Endothelial cell of umbilical vein (primary cell): ENCODE data around the gene GNB1L. TPM values are rescaled to one million over a fixed set of nuclear protein-coding genes. Genes with fewer than 3 reads are reported as not detected.

ENCODE experiments used
- BruUV-seq: library from RNA; stranded (reverse); fragments of 400-500 nt; replicated peaks from 2 replicates; lab custom pipeline; 2021; lab: Mats Ljungman, UMichigan
- CTCF ChIA-PET: fragments of 300-600, 350-600 bp; sonication (Branson Sonifier 250); formaldehyde crosslinking; loops from one replicate; lab custom pipeline; 2021; ENCODE audit warnings: antibody characterized with exemption, inconsistent platforms; lab: Charles Lee
- POLR2A ChIA-PET: fragments of 300-600, 350-600 bp; sonication (Branson Sonifier 250); formaldehyde crosslinking; loops from one replicate; lab custom pipeline; 2021; ENCODE audit warnings: antibody characterized with exemption, inconsistent platforms; lab: Charles Lee
- DNase-seq: peaks from one replicate; pipeline ENCODE4 v3.0.0-alpha.2; 2011; ENCODE audit warnings: low read depth, low spot score
- FAIRE-seq: peaks from 2 replicates; lab custom pipeline; 2011; peaks lifted over from hg19 to GRCh38; lab: Jason Lieb, UNC
- H2AFZ ChIP-seq: 2 replicates; pipeline ENCODE4 v1.6.0; 2012; ENCODE audit warnings: low read depth, low read length, control low read depth, inconsistent platforms
- H3K27ac ChIP-seq: 2 replicates; pipeline ENCODE4 v1.5.1; 2011; ENCODE audit warnings: low read depth, mild to moderate bottlenecking, control low read depth, low read length, moderate library complexity; ENCODE audit not compliant: insufficient read depth
- H3K27me3 ChIP-seq, 2 experiments: 2 replicates each; pipeline versions ENCODE4 v1.6.0 to v1.6.1; 2011; ENCODE audit warnings: low read length in 2 of 2, mixed read lengths in 1 of 2; ENCODE audit not compliant: control insufficient read depth in 2 of 2, insufficient read depth in 2 of 2
- H3K36me3 ChIP-seq, 2 experiments: 2 replicates in 1 of 2; 3 replicates in 1 of 2; pipeline ENCODE4 v1.5.1; 2011; ENCODE audit warnings: low read length in 2 of 2, mild to moderate bottlenecking in 1 of 2, moderate library complexity in 1 of 2; ENCODE audit not compliant: control insufficient read depth in 2 of 2, insufficient read depth in 2 of 2; ENCODE audit errors: extremely low read depth in 1 of 2
- H3K4me1 ChIP-seq: 3 replicates; pipeline ENCODE4 v1.5.1; 2011; ENCODE audit warnings: mild to moderate bottlenecking, low read length; ENCODE audit not compliant: control insufficient read depth, insufficient read depth; ENCODE audit errors: extremely low read depth
- H3K4me2 ChIP-seq: 2 replicates; pipeline ENCODE4 v1.6.1; 2011; ENCODE audit warnings: low read length, control low read depth, mixed read lengths; ENCODE audit not compliant: insufficient read depth
- H3K4me3 ChIP-seq, 3 experiments: fragments of 200-600 bp in 1 of 3; sonication (generic), shearing (Covaris generic) in 1 of 3; replicated peaks in 1 of 3; 2 replicates each; pipeline ENCODE4 v1.5.1; 2011 to 2016; ENCODE audit warnings: control low read depth in 3 of 3, low read length in 3 of 3, mild to moderate bottlenecking in 2 of 3, inconsistent platforms in 1 of 3, low read depth in 1 of 3, moderate library complexity in 1 of 3; ENCODE audit not compliant: insufficient read depth in 1 of 3
- H3K79me2 ChIP-seq: 2 replicates; pipeline ENCODE4 v1.6.0; 2012; ENCODE audit warnings: low read length, inconsistent platforms; ENCODE audit not compliant: control insufficient read depth, insufficient read depth
- H3K9ac ChIP-seq: replicated peaks from 2 replicates; pipeline ENCODE3; 2011; ENCODE audit warnings: low read length, control low read depth; ENCODE audit not compliant: insufficient read depth; ENCODE audit errors: extremely low read depth
- H3K9me1 ChIP-seq: replicated peaks from 3 replicates; pipeline ENCODE4 v1.6.0; 2011; ENCODE audit warnings: mild to moderate bottlenecking, low read length; ENCODE audit not compliant: control insufficient read depth, insufficient read depth; ENCODE audit errors: extremely low read depth
- H3K9me3 ChIP-seq: replicated peaks from 2 replicates; pipeline ENCODE4 v1.5.1; 2012; ENCODE audit warnings: low read length, inconsistent platforms; ENCODE audit not compliant: control insufficient read depth, insufficient read depth
- H4K20me1 ChIP-seq: replicated peaks from 2 replicates; pipeline ENCODE3; 2011; ENCODE audit warnings: mild to moderate bottlenecking, low read length; ENCODE audit not compliant: control insufficient read depth, insufficient read depth; ENCODE audit errors: extremely low read depth
- CTCF ChIP-seq, 2 donors: IDR thresholded peaks; 1 replicate in 1 of 2; 2 replicates in 1 of 2; pipeline ENCODE4 v1.5.1; 2011; ENCODE audit warnings: low read length in 2 of 2, mild to moderate bottlenecking in 2 of 2, moderate library complexity in 2 of 2, control low read depth in 1 of 2, inconsistent platforms in 1 of 2, low read depth in 1 of 2; ENCODE audit not compliant: insufficient read depth in 1 of 2; ENCODE audit errors: extremely low read depth in 1 of 2
- EZH2 ChIP-seq: IDR thresholded peaks from 2 replicates; pipeline ENCODE4 v1.6.1; 2012; ENCODE audit warnings: borderline replicate concordance, low read depth, mild to moderate bottlenecking, moderate library complexity, low read length, inconsistent platforms; ENCODE audit not compliant: severe bottlenecking
- FOS ChIP-seq: IDR thresholded peaks from 2 replicates; pipeline ENCODE4 v1.6.1; 2011; ENCODE audit warnings: mild to moderate bottlenecking, low read length, moderate library complexity, borderline replicate concordance; ENCODE audit not compliant: insufficient read depth
- GATA2 ChIP-seq: IDR thresholded peaks from 2 replicates; pipeline ENCODE4 v1.7.0; 2011; ENCODE audit warnings: low read depth, mild to moderate bottlenecking, moderate library complexity, mixed read lengths, low read length; ENCODE audit not compliant: insufficient read length, insufficient read depth
- JUN ChIP-seq: IDR thresholded peaks from 2 replicates; pipeline ENCODE4 v1.6.1; 2011; ENCODE audit warnings: borderline replicate concordance, low read depth; ENCODE audit not compliant: insufficient read length, insufficient read depth
- MAX ChIP-seq: IDR thresholded peaks from 2 replicates; pipeline ENCODE4 v1.6.1; 2011; ENCODE audit not compliant: insufficient read depth, insufficient read length
- MYC ChIP-seq: IDR thresholded peaks from one replicate; pipeline ENCODE4 v1.6.1; 2011; ENCODE audit warnings: mild to moderate bottlenecking, low read depth, low read length
- POLR2A ChIP-seq: IDR thresholded peaks from 2 replicates; pipeline ENCODE4 v1.6.1; 2012; ENCODE audit warnings: low read depth, mild to moderate bottlenecking, control low read depth, low read length
- POLR2AphosphoS5 ChIP-seq: IDR thresholded peaks from 2 replicates; pipeline ENCODE4 v1.6.1; 2012; ENCODE audit warnings: low read depth, mild to moderate bottlenecking, control low read depth, low read length, moderate library complexity; ENCODE audit not compliant: insufficient read depth
- dilution Hi-C: fragments of 300-500 bp; cut with MboI; formaldehyde crosslinking; loops from one replicate; pipeline ENCODE4 v1.15.0; 2019; ENCODE audit warnings: low sequenced_read_pairs; ENCODE audit not compliant: extremely low pct_ligation_motif_present
- intact Hi-C: fragments of 100-400 bp; cut with micrococcal nuclease; formaldehyde crosslinking; loops from one replicate; pipeline ENCODE4 v1.10.0; 2022
- polyA plus RNA-seq, 4 experiments: library from polyadenylated mRNA; depleted of rRNA in 3 of 4; stranded (reverse) in 3 of 4; unstranded in 1 of 4; fragments of >200 nt; gene quantifications; 2 replicates each; pipeline versions ENCODE4 v1.2.1 to v1.2.3, GENCODE V29; 2011 to 2012; ENCODE audit warnings: missing spikeins in 1 of 4
- total RNA-seq: library from RNA; stranded (reverse); gene quantifications from 2 replicates; pipeline ENCODE4 v1.2.3, GENCODE V29; 2021

GNB1L gene
- total and polyA plus RNA-seq, 2 donors (not counting 3 experiments of a cell fraction or from before 2014, with no cell fraction given) = 5.4 to 5.9 TPM

- H3K4me3 ChIP-seq = no peak overlapping the region
- no peak for TF ChIP-seq JUN
- TF ChIP-seq POLR2A = no peak
- no peak for TF ChIP-seq EZH2
- no peak for TF ChIP-seq MAX
- TF ChIP-seq GATA2 = no peak
- TF ChIP-seq CTCF (IDR thresholded peaks at IDR 0.05; ENCODE audit: extremely low read depth in 1 of 2, insufficient read depth in 1 of 2, low read depth in 1 of 2, low read length in 2 of 2) = no peak
- no peak for TF ChIP-seq POLR2AphosphoS5
- no peak for TF ChIP-seq FOS
- no peak for TF ChIP-seq MYC
- H3K27ac ChIP-seq = no peak overlapping the region
- H2AFZ ChIP-seq = no peak overlapping the region
- dilution Hi-C loops = no loop called here
- ChIA-PET POLR2A (no interaction called here), CTCF (interaction anchor here (1.1 to 1.2 kb wide), 2 partner anchors 8 to 171 kb away, joined by 5 read pairs; no protein-coding TSS in a partner anchor)
- no peaks in the 10 kb centered on the region for H3K27me3 ChIP-seq
- H3K9ac ChIP-seq = no peak overlapping the region
- no peak overlapping the region for H3K4me2 ChIP-seq
- H3K79me2 ChIP-seq = no peaks in the 10 kb centered on the region
- intact Hi-C loops = no loop called here
- no peaks in the 10 kb centered on the region for H3K9me1 ChIP-seq
- no peaks in the 10 kb centered on the region for H3K36me3 ChIP-seq
- FAIRE-seq = no peak
- no peaks in the 10 kb centered on the region for H3K9me3 ChIP-seq
- H4K20me1 ChIP-seq = no peaks in the 10 kb centered on the region
- no peaks in the 10 kb centered on the region for H3K4me1 ChIP-seq
- no TSS peak for BruUV-seq
- no peak for DNase-seq
Measured at GRCh38 chr22:19738664-19739447, 115.8 kb downstream of the GNB1L start.
